Panc1 (cell line): Measurements from ENCODE around the gene UBAP1. TPM values are rescaled to one million over a fixed set of nuclear protein-coding genes. Genes with fewer than 3 reads are reported as not detected.

Source experiments
- ATAC-seq: fragments of 200-7000 bp; cut with Tn5 transposase; 2 replicates; pipeline ENCODE4 v1.9.1; 2020; ENCODE audit warnings: mild to moderate bottlenecking, moderate library complexity
- BruUV-seq: library from RNA; stranded (reverse); fragments of 400-500 nt; replicated peaks from 2 replicates; lab custom pipeline; 2021; lab: Mats Ljungman, UMichigan
- CTCF ChIA-PET: fragments of 300-600 bp; sonication (Branson Sonifier 250); formaldehyde crosslinking; loops from one replicate; lab custom pipeline; 2022; ENCODE audit warnings: antibody characterized with exemption; lab: Charles Lee
- POLR2A ChIA-PET: fragments of 300-600 bp; sonication (Branson Sonifier 250); formaldehyde crosslinking; loops from one replicate; lab custom pipeline; 2022; ENCODE audit warnings: antibody characterized with exemption; lab: Charles Lee
- DNase-seq: peaks from one replicate; pipeline ENCODE4 v3.0.0-alpha.2; 2010; ENCODE audit warnings: low read depth, low spot score
- H3K27ac ChIP-seq: 2 replicates; pipeline ENCODE4 v1.5.1; 2011; ENCODE audit warnings: mild to moderate bottlenecking, low read length, inconsistent platforms
- H3K27me3 ChIP-seq: fragments of 200-500 bp; sonication (Bioruptor generic); 2 replicates; pipeline ENCODE4 v1.6.0; 2014; ENCODE audit warnings: low read length, inconsistent platforms; ENCODE audit not compliant: control insufficient read depth, insufficient read depth
- H3K36me3 ChIP-seq: fragments of 200-500 bp; sonication (Bioruptor generic); 2 replicates; pipeline ENCODE4 v1.5.1; 2014; ENCODE audit warnings: inconsistent platforms, mild to moderate bottlenecking, low read length, moderate library complexity; ENCODE audit not compliant: control insufficient read depth, insufficient read depth
- H3K4me1 ChIP-seq: 2 replicates; pipeline ENCODE4 v1.5.1; 2011; ENCODE audit warnings: inconsistent platforms, mild to moderate bottlenecking, low read length, moderate library complexity; ENCODE audit not compliant: control insufficient read depth, insufficient read depth
- H3K4me3 ChIP-seq, 2 experiments: 2 replicates each; pipeline ENCODE4 v1.5.1; 2011 to 2012; ENCODE audit warnings: low read depth in 2 of 2, low read length in 2 of 2, mild to moderate bottlenecking in 2 of 2, inconsistent platforms in 1 of 2, moderate library complexity in 1 of 2
- H3K9me3 ChIP-seq: fragments of 200-500 bp; sonication (Bioruptor generic); 2 replicates; pipeline ENCODE4 v1.5.1; 2014; ENCODE audit warnings: low read depth, mild to moderate bottlenecking, inconsistent platforms, low read length, moderate library complexity; ENCODE audit not compliant: control insufficient read depth, insufficient read depth
- POLR2AphosphoS5 ChIP-seq: IDR thresholded peaks from 2 replicates; pipeline ENCODE4 v1.6.1; 2012; ENCODE audit warnings: mild to moderate bottlenecking, low read depth, low read length, moderate library complexity
- REST ChIP-seq, 2 experiments: IDR thresholded peaks; 2 replicates each; pipeline ENCODE4 v1.6.1; 2011 to 2012; ENCODE audit warnings: low read depth in 2 of 2, control low read depth in 1 of 2, low read length in 1 of 2, mild to moderate bottlenecking in 1 of 2, moderate library complexity in 1 of 2; ENCODE audit not compliant: insufficient read depth in 1 of 2
- SIN3A ChIP-seq: IDR thresholded peaks from 2 replicates; pipeline ENCODE4 v1.6.1; 2012; ENCODE audit warnings: low read depth, mild to moderate bottlenecking, low read length, moderate library complexity, borderline replicate concordance; ENCODE audit not compliant: insufficient read depth
- TCF7L2 ChIP-seq: IDR thresholded peaks from 2 replicates; pipeline ENCODE4 v1.6.1; 2011; ENCODE audit warnings: mild to moderate bottlenecking, low read depth, low read length, inconsistent platforms
- in situ Hi-C: cut with HindIII; loops from 2 replicates; pipeline ENCODE4 v1.10.0; 2016; ENCODE audit warnings: low sequenced_read_pairs, low pct_unique_long_range_greater_than_20kb
- intact Hi-C: fragments of 100-400 bp; cut with micrococcal nuclease; formaldehyde crosslinking; loops from one replicate; pipeline ENCODE4 v1.10.0; 2022; ENCODE audit not compliant: unreplicated experiment
- total RNA-seq: library from RNA; stranded (reverse); gene quantifications from one replicate; pipeline ENCODE4 v1.2.1, GENCODE V29; 2021; ENCODE audit not compliant: unreplicated experiment
- TF ChIP-seq, protein P1 (sequence below): fragments of 450-650 bp; IDR thresholded peaks from 2 replicates; pipeline ENCODE4 v1.5.1; 2017; ENCODE audit warnings: mild to moderate bottlenecking

UBAP1 gene
- total RNA-seq, 1 experiment from 2014 or later = 55.3 TPM

DNA sequence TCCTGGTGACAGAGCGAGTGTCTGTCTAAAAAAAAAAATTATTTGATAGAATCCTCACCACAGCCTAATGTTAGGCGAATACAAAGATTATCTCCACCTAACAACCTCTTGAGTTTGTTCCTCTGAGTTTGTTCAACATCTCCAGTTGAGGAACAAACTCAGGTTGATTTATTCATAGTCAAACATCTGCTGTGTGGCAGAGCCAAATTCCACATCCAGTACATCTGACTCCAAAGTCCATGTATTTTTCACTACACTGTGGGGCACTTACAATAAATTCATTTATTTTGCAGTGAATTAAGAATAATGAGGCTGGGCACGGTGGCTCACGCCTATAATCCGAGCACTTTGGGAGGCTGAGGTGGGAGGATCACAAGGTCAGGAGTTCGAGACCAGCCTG, 97.0 kb downstream of the UBAP1 start:
- intact Hi-C loops = no loop called here
- ChIA-PET CTCF (no interaction called here), POLR2A (no interaction called here)
- Histone ChIP-seq H3K27ac (no peak overlapping the region), H3K9me3 (no peaks in the 10 kb centered on the region), H3K36me3 (no peaks in the 10 kb centered on the region), H3K4me1 (no peaks in the 10 kb centered on the region), H3K4me3 (no peak overlapping the region), H3K27me3 (no peaks in the 10 kb centered on the region)
- in situ Hi-C loops = no loop called here
- DNase-seq (no peak), ATAC-seq (no peak)
- TF ChIP-seq, protein P1, sequence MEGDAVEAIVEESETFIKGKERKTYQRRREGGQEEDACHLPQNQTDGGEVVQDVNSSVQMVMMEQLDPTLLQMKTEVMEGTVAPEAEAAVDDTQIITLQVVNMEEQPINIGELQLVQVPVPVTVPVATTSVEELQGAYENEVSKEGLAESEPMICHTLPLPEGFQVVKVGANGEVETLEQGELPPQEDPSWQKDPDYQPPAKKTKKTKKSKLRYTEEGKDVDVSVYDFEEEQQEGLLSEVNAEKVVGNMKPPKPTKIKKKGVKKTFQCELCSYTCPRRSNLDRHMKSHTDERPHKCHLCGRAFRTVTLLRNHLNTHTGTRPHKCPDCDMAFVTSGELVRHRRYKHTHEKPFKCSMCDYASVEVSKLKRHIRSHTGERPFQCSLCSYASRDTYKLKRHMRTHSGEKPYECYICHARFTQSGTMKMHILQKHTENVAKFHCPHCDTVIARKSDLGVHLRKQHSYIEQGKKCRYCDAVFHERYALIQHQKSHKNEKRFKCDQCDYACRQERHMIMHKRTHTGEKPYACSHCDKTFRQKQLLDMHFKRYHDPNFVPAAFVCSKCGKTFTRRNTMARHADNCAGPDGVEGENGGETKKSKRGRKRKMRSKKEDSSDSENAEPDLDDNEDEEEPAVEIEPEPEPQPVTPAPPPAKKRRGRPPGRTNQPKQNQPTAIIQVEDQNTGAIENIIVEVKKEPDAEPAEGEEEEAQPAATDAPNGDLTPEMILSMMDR = no peak
- TF ChIP-seq TCF7L2 (no peak), REST (IDR thresholded peaks at IDR 0.05; ENCODE audit: insufficient read depth in 1 of 2, low read depth in 2 of 2, low read length in 1 of 2) (no peak), SIN3A (no peak), POLR2AphosphoS5 (no peak)
- no TSS peak for BruUV-seq

DNA sequence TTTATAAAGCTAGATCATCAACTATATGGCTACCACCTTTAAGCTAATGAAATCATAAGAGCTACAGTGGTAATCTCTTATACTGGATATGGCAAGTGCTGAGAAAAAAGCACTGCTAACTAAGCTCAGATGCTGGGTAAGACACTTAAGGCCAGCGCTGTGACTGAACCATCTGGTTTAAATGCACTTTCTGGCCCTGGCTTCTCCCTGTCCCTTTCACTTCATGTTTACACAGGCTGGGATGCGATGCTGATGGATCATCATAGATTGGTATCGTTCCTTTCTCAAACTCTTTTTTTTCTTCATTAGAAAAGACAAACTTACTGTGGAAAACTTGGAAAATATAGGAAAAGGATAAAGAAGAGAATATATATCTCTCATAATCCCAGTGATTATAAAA, 97.9 kb downstream of the UBAP1 start:
- DNase-seq = no peak
- H3K27me3 ChIP-seq = no peaks in the 10 kb centered on the region
- H3K9me3 ChIP-seq = no peaks in the 10 kb centered on the region
- no peak for TF ChIP-seq REST (IDR thresholded peaks at IDR 0.05; ENCODE audit: insufficient read depth in 1 of 2, low read depth in 2 of 2, low read length in 1 of 2)
- TF ChIP-seq, protein P1 = no peak
- TF ChIP-seq POLR2AphosphoS5 = no peak
- TF ChIP-seq TCF7L2 = no peak
- no peak for TF ChIP-seq SIN3A
- no peak for ATAC-seq
- H3K27ac ChIP-seq = no peak overlapping the region
- BruUV-seq = no TSS peak
- H3K36me3 ChIP-seq = no peaks in the 10 kb centered on the region
- in situ Hi-C loops = no loop called here
- no peak overlapping the region for H3K4me3 ChIP-seq
- POLR2A ChIA-PET = interaction anchor here (0.5 to 0.6 kb wide), 2 partner anchors 25 to 356 kb away, joined by 3 read pairs; no protein-coding TSS in a partner anchor
- H3K4me1 ChIP-seq = no peaks in the 10 kb centered on the region
- intact Hi-C loops = no loop called here
- CTCF ChIA-PET = interaction anchor here (1.0 kb wide), 1 partner anchor 24 kb away, joined by 4 read pairs; no protein-coding TSS in a partner anchor
